ENCODE measurements around the gene SERINC3.

Gene SERINC3

GRCh38 chr20:44464514-44464913 is 57.4 kb downstream of the SERINC3 start:
- DNase-seq (ENCODE audit: low read depth) = no peak

GRCh38 chr20:44463466-44463865 is 58.4 kb downstream of the SERINC3 start:
- no peak for DNase-seq (ENCODE audit: low read depth)

GRCh38 chr20:44461803-44462174 is 60.1 kb downstream of the SERINC3 start:
- no peak for DNase-seq (ENCODE audit: low read depth)

GRCh38 chr20:44461142-44461802 is 60.6 kb downstream of the SERINC3 start:
- DNase-seq (ENCODE audit: low read depth) = no peak

- no peak for DNase-seq (ENCODE audit: low read depth)
Observed at GRCh38 chr20:44460795-44461141, 61.1 kb downstream of the SERINC3 start.

- no peak for DNase-seq (ENCODE audit: low read depth)
Observed at GRCh38 chr20:44459271-44459670, 62.6 kb downstream of the SERINC3 start.

- no peak for DNase-seq (ENCODE audit: low read depth)
Observed at GRCh38 chr20:44457016-44457415, 64.9 kb downstream of the SERINC3 start.

GRCh38 chr20:44456611-44457010 is 65.3 kb downstream of the SERINC3 start:
- no peak for DNase-seq (ENCODE audit: low read depth)

GRCh38 chr20:44455126-44455525 is 66.7 kb downstream of the SERINC3 start:
- no peak for DNase-seq (ENCODE audit: low read depth)

- no peak for DNase-seq (ENCODE audit: low read depth)
Observed at GRCh38 chr20:44454306-44454963, 67.4 kb downstream of the SERINC3 start.

- DNase-seq (ENCODE audit: low read depth) = no peak
Observed at GRCh38 chr20:44450903-44451450, 70.9 kb downstream of the SERINC3 start.

- DNase-seq (ENCODE audit: low read depth) = no peak
Observed at GRCh38 chr20:44450281-44450889, 71.5 kb downstream of the SERINC3 start.

- no peak for DNase-seq (ENCODE audit: low read depth)
Observed at GRCh38 chr20:44449864-44450263, 72.0 kb downstream of the SERINC3 start.

- no peak for DNase-seq (ENCODE audit: low read depth)
Observed at GRCh38 chr20:44448753-44449546, 72.9 kb downstream of the SERINC3 start.

GRCh38 chr20:44447827-44448419 is 73.9 kb downstream of the SERINC3 start:
- DNase-seq (ENCODE audit: low read depth) = no peak
